Karpas-422 (cell line): ENCODE data around the gene MTAP. TPM values are rescaled to one million over a fixed set of nuclear protein-coding genes. Genes with fewer than 3 reads are reported as not detected.

ENCODE experiments used
- DNase-seq: peaks from one replicate; pipeline ENCODE4 v3.0.0-alpha.2; 2015
- H2AFZ ChIP-seq: fragments of 200-600 bp; sonication (generic); 2 replicates; pipeline ENCODE4 v1.6.1; 2014; ENCODE audit warnings: antibody characterized with exemption, low read length, mixed read lengths
- H3K27ac ChIP-seq: fragments of 200-600 bp; sonication (generic); 2 replicates; pipeline ENCODE4 v1.5.1; 2014; ENCODE audit warnings: mild to moderate bottlenecking, low read length, moderate library complexity
- H3K27me3 ChIP-seq: fragments of 200-600 bp; sonication (generic); 2 replicates; pipeline ENCODE4 v1.6.1; 2014; ENCODE audit warnings: low read length, mixed read lengths
- H3K36me3 ChIP-seq: fragments of 200-600 bp; sonication (generic); 2 replicates; pipeline ENCODE4 v1.6.1; 2014; ENCODE audit warnings: low read length, mixed read lengths; ENCODE audit not compliant: insufficient read depth
- H3K4me1 ChIP-seq: fragments of 200-600 bp; sonication (generic); 2 replicates; pipeline ENCODE4 v1.6.1; 2014; ENCODE audit warnings: mild to moderate bottlenecking, low read length, mixed read lengths
- H3K4me2 ChIP-seq: fragments of 200-600 bp; sonication (generic); 2 replicates; pipeline ENCODE4 v1.6.1; 2014; ENCODE audit warnings: low read length, low read depth, mild to moderate bottlenecking; ENCODE audit not compliant: poor library complexity, severe bottlenecking
- H3K4me3 ChIP-seq: fragments of 200-600 bp; sonication (generic); 2 replicates; pipeline ENCODE4 v1.5.1; 2014; ENCODE audit warnings: mild to moderate bottlenecking, antibody characterized with exemption, low read length, mixed read lengths
- H3K79me2 ChIP-seq: fragments of 200-600 bp; sonication (generic); 2 replicates; pipeline ENCODE4 v1.6.1; 2014; ENCODE audit warnings: mild to moderate bottlenecking, low read length, mixed read lengths
- H3K9ac ChIP-seq: fragments of 200-600 bp; sonication (generic); 2 replicates; pipeline ENCODE4 v1.6.0; 2014; ENCODE audit warnings: low read length
- H3K9me2 ChIP-seq: fragments of 200-600 bp; sonication (generic), shearing (Covaris generic); replicated peaks from 2 replicates; pipeline ENCODE4 v1.6.0; 2014; ENCODE audit warnings: mild to moderate bottlenecking, low read length, moderate library complexity; ENCODE audit not compliant: insufficient read depth
- H3K9me3 ChIP-seq: fragments of 300-700, 200-600 bp; sonication (generic); 2 replicates; pipeline ENCODE4 v1.6.1; 2014; ENCODE audit warnings: low read length, mixed read lengths
- H4K20me1 ChIP-seq: fragments of 200-600 bp; sonication (generic); 2 replicates; pipeline ENCODE4 v1.6.1; 2014; ENCODE audit warnings: mild to moderate bottlenecking, antibody characterized with exemption, low read length, low read depth; ENCODE audit not compliant: insufficient read depth
- total RNA-seq: library from RNA; depleted of rRNA; stranded (reverse); fragments of >200 nt; shearing (Covaris generic); gene quantifications from 2 replicates; pipeline ENCODE4 v1.2.3, GENCODE V29; 2014; ENCODE audit warnings: low replicate concordance

The MTAP gene
- total RNA-seq, 1 experiment from 2014 or later: 38.7 TPM

DNA sequence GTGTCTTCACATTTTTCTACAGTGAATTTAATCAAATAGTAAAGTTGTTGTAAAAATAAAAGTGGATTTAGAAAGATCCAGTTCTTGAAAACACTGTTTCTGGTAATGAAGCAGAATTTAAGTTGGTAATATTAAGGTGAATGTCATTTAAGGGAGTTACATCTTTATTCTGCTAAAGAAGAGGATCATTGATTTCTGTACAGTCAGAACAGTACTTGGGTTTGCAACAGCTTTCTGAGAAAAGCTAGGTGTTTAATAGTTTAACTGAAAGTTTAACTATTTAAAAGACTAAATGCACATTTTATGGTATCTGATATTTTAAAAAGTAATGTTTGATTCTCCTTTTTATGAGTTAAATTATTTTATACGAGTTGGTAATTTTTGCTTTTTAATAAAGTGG is 60.4 kb downstream of the MTAP start:
- Histone ChIP-seq H3K4me1 (peaks cover 17% of the 10 kb centered on the region), H3K79me2 (peaks cover 41% of the 10 kb centered on the region), H3K27me3 (no peaks in the 10 kb centered on the region), H4K20me1 (no peaks in the 10 kb centered on the region), H3K4me2 (no peak overlapping the region), H3K9me3 (no peaks in the 10 kb centered on the region), H3K4me3 (no peak overlapping the region), H3K9ac (no peak overlapping the region), H3K36me3 (peaks cover 88% of the 10 kb centered on the region), H3K27ac (no peak overlapping the region), H3K9me2 (no peaks in the 10 kb centered on the region), H2AFZ (no peak overlapping the region)
- DNase-seq: no peak

DNA sequence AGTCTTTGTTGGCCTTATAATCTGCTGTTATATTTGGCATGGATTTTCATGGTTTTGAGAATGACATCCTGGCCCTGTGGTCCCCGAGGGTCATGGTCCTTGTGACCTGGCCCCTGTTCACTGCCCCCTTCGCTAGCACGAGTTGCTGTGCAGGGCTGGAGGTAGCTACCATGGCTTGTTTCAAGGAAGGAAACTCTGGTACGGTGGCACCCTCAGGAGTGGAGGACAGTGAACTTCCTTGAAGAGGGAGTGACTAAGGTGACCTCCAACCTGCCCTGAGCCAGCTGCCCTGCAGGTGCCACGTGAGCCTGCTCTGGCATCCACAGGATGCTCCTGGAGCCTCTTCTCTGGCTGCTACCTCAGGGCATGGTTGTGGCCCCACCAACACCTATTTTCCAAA is 62.1 kb downstream of the MTAP start:
- Histone ChIP-seq H3K36me3 (peaks cover 87% of the 10 kb centered on the region), H3K79me2 (peaks cover 47% of the 10 kb centered on the region), H3K4me2 (no peak overlapping the region), H3K9me2 (no peaks in the 10 kb centered on the region), H3K4me1 (peaks cover 17% of the 10 kb centered on the region), H3K27me3 (no peaks in the 10 kb centered on the region), H3K4me3 (no peak overlapping the region), H2AFZ (no peak overlapping the region), H3K27ac (no peak overlapping the region), H3K9me3 (no peaks in the 10 kb centered on the region), H3K9ac (no peak overlapping the region), H4K20me1 (no peaks in the 10 kb centered on the region)
- DNase-seq: no peak

DNA sequence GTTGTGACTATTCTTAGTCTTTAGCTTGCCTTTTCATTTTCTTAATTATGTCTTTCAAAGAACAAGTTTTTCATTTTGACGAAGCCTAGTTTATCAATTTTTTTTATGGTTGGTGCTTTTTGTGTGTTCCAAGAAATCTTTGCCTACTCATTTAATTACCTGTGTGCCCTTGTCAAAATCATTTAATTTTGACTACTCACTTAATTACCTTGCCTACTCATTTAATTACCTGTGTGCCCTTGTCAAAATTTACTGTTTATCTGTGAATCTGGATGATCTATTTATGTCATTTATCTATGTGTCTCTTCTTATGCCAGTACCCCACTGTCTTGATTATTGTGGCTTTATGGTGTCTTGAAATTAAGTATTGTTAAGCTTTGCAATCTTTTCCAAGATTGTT is 63.9 kb downstream of the MTAP start:
- Histone ChIP-seq H3K27me3 (no peaks in the 10 kb centered on the region), H3K36me3 (peaks cover 79% of the 10 kb centered on the region), H3K27ac (no peak overlapping the region), H3K9me3 (no peaks in the 10 kb centered on the region), H2AFZ (no peak overlapping the region), H3K4me2 (no peak overlapping the region), H3K9ac (no peak overlapping the region), H3K9me2 (no peaks in the 10 kb centered on the region), H3K79me2 (peaks cover 46% of the 10 kb centered on the region), H4K20me1 (no peaks in the 10 kb centered on the region), H3K4me3 (no peak overlapping the region), H3K4me1 (peaks cover 14% of the 10 kb centered on the region)
- no peak for DNase-seq

DNA sequence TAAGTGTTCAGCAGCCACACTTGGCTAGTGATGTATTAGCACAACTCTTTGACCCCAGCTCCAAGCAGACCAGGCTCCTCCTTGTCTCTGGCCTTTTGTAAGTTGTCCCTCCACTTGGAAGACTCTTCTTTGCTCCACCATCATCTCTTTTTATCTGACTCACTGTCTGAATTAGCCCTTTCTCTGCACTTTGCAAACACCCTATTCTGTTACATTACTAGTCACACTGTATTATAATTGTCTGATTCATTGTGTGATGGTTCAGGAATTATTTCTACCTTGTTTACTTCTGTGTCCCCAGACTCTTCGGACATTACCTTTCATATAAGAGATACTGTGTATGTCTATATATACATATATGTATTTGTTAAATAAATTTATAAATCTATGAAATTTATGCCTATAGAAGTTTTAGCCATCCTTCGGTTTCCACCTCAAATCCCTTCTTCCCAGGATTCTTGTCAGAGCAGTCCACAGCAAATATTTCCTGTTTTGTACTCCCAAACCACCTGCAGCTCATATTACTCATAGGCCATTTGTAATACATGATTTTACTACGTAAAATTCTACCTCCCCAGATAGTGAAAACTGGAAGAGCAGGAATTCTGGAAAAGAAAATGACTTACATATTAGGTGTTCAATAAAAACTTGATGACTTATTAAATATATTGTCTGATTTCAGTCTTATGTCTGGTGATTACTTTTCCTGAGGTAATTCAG is 69.0 kb downstream of the MTAP start:
- Histone ChIP-seq H3K4me3 (no peak overlapping the region), H2AFZ (no peak overlapping the region), H3K9me3 (peaks cover 2% of the 10 kb centered on the region; the same call in 1 of the 2 replicates), H3K27ac (no peak overlapping the region), H3K79me2 (peaks cover 56% of the 10 kb centered on the region), H3K9me2 (no peaks in the 10 kb centered on the region), H3K9ac (no peak overlapping the region), H3K4me1 (no peaks in the 10 kb centered on the region), H3K27me3 (no peaks in the 10 kb centered on the region), H3K36me3 (peaks cover 70% of the 10 kb centered on the region), H3K4me2 (no peak overlapping the region), H4K20me1 (no peaks in the 10 kb centered on the region)
- no peak for DNase-seq

DNA sequence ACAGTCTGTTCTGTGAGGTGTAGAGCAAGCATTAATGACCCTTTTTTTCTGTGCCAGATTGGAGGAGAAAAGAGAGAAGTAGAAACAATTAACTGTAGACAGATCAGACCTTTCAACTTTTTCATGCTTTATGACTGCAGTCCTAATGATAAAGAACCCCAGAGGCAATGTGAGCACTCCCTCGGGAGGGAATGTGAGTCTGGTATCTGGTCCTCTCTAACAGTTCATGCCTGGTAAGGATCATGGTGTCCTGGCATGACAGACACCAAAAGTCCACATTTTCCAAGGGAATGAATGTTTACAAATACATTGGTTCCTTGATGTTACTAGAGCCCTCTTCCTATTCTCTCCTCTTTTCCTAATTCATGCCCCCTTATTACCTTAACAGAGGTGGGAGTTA is 70.3 kb downstream of the MTAP start:
- no peaks in the 10 kb centered on the region for H3K27me3 ChIP-seq
- no peak overlapping the region for H2AFZ ChIP-seq
- peaks cover 3% of the 10 kb centered on the region; the same call in 1 of the 2 replicates for H3K9me3 ChIP-seq
- H3K4me2 ChIP-seq: no peak overlapping the region
- no peak overlapping the region for H3K27ac ChIP-seq
- H4K20me1 ChIP-seq: no peaks in the 10 kb centered on the region
- peaks cover 72% of the 10 kb centered on the region for H3K36me3 ChIP-seq
- H3K4me3 ChIP-seq: no peak overlapping the region
- no peak for DNase-seq
- H3K4me1 ChIP-seq: no peaks in the 10 kb centered on the region
- peaks cover 62% of the 10 kb centered on the region for H3K79me2 ChIP-seq
- H3K9me2 ChIP-seq: no peaks in the 10 kb centered on the region
- no peak overlapping the region for H3K9ac ChIP-seq

DNA sequence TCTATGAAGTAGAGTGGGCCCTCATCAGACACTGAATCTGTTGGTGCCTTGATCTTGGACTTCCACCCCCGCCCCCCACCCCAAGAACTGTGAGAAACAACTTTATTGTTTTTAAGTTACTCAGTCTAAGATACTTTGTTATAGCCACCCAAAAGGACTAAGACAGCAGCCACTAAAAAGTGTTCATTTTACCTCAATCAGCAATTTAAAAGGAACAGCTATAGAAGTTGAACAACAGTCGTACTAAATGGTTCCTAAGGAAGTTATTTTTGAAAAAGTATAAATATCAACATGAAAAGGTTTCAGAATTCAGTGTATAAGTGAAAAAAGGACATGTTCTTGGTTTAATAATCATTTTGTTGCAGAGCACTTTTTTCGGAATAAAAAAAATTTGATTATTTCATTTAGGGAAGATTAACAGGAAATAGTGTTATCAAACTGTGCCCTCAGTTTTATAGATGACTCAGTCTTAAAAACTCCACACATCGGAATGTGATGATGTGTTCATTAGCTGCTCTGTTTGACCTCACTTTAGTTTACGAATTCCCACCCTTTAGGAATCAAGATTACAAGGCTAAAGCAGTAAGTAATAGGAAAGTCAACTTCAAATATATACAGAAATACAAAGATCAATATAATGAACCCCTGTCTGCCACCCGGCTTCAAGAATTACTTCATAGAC is 71.2 kb downstream of the MTAP start:
- no peaks in the 10 kb centered on the region for H3K4me1 ChIP-seq
- H2AFZ ChIP-seq: no peak overlapping the region
- no peaks in the 10 kb centered on the region for H4K20me1 ChIP-seq
- DNase-seq: no peak
- no peak overlapping the region for H3K4me2 ChIP-seq
- H3K27ac ChIP-seq: no peak overlapping the region
- no peaks in the 10 kb centered on the region for H3K27me3 ChIP-seq
- H3K36me3 ChIP-seq: peaks cover 69% of the 10 kb centered on the region
- peaks cover 68% of the 10 kb centered on the region for H3K79me2 ChIP-seq
- H3K9me3 ChIP-seq: peaks cover 5% of the 10 kb centered on the region; the same call in 1 of the 2 replicates
- H3K9ac ChIP-seq: no peak overlapping the region
- H3K4me3 ChIP-seq: no peak overlapping the region
- H3K9me2 ChIP-seq: no peaks in the 10 kb centered on the region

DNA sequence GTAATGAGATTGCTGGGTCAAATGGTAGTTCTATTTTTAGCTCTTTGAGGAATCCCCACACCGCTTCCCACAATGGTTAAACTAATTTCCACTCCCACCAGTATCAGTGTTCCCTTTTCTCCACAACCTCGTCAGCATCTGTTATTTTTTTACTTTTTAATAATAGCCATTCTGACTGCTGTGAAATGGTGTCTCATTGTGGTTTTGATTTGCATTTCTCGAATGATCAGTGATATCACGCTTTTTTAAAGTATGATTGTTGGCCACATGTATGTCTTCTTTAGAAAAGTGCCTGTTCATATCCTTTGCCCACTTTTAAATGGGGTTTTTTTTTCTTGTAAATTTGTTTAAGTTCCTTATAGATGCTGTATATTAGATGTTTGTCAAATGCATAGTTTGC is 73.5 kb downstream of the MTAP start:
- Histone ChIP-seq H3K79me2 (peaks cover 63% of the 10 kb centered on the region), H4K20me1 (no peaks in the 10 kb centered on the region), H3K27me3 (no peaks in the 10 kb centered on the region), H2AFZ (no peak overlapping the region), H3K27ac (no peak overlapping the region), H3K9me3 (peaks cover 5% of the 10 kb centered on the region; the same call in 1 of the 2 replicates), H3K4me2 (no peak overlapping the region), H3K4me3 (no peak overlapping the region), H3K9me2 (no peaks in the 10 kb centered on the region), H3K36me3 (peaks cover 72% of the 10 kb centered on the region), H3K9ac (no peak overlapping the region), H3K4me1 (no peaks in the 10 kb centered on the region)
- DNase-seq: no peak

DNA sequence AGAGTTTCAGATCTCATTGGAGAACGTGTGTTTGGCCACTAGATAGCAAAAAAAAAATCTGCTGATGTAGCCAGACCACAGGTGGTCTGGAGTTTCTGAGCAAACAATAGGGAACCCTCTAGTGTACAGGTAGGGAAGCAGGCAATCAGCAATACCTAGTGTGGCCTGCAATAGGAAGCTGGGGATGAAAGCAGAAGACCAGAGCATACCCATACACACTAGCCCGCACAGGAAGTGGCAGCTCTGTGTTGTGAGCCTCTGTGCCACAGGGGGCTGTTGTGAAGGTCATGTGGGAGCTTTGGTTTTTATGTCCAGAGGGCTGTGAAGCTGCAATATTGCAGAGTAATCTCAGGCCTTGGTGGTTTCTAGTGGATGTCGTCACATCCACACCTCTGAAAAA is 81.2 kb downstream of the MTAP start:
- Histone ChIP-seq H2AFZ (no peak overlapping the region), H3K4me2 (no peak overlapping the region), H3K79me2 (peaks cover 61% of the 10 kb centered on the region), H3K36me3 (peaks cover 38% of the 10 kb centered on the region), H3K4me1 (no peaks in the 10 kb centered on the region), H3K9ac (no peak overlapping the region), H3K27ac (no peak overlapping the region), H3K9me3 (no peaks in the 10 kb centered on the region), H3K27me3 (no peaks in the 10 kb centered on the region), H4K20me1 (no peaks in the 10 kb centered on the region), H3K4me3 (no peak overlapping the region), H3K9me2 (no peaks in the 10 kb centered on the region)
- DNase-seq: no peak
